Thymus (tissue), 11 donors: ENCODE results near the gene FIBP. TPM values are rescaled to one million over a fixed set of nuclear protein-coding genes. Genes with fewer than 3 reads are reported as not detected.
"Not testable (repeated sequence)": the region's sequence is repeated elsewhere in the genome, so short reads cannot be mapped to it uniquely, and the experiment has no call there.

ENCODE experiments used
- DNase-seq, 9 donors: peaks; one replicate each; pipeline ENCODE4 v3.0.0-alpha.2; 2013; ENCODE audit warnings: low spot score in 9 of 9, low read depth in 6 of 9, missing footprints in 1 of 9
- H3K27ac ChIP-seq, 2 donors: one replicate each; pipeline ENCODE4 v1.5.1; 2013; ENCODE audit warnings: control low read depth in 1 of 2, low read depth in 1 of 2, low read length in 1 of 2, mild to moderate bottlenecking in 1 of 2, moderate library complexity in 1 of 2
- H3K27me3 ChIP-seq, 2 donors: one replicate each; pipeline ENCODE4 v1.5.1; 2013; ENCODE audit warnings: low read length in 1 of 2; ENCODE audit not compliant: control insufficient read depth in 2 of 2, insufficient read depth in 1 of 2
- H3K36me3 ChIP-seq, 2 donors: one replicate each; pipeline ENCODE4 v1.5.1; 2013; ENCODE audit warnings: low read length in 1 of 2, mild to moderate bottlenecking in 1 of 2, moderate library complexity in 1 of 2; ENCODE audit not compliant: control insufficient read depth in 2 of 2, insufficient read depth in 2 of 2
- H3K4me1 ChIP-seq, 2 donors: one replicate each; pipeline ENCODE4 v1.5.1; 2013; ENCODE audit warnings: low read length in 2 of 2; ENCODE audit not compliant: control insufficient read depth in 2 of 2, insufficient read depth in 2 of 2
- H3K4me3 ChIP-seq, 2 donors: one replicate each; pipeline ENCODE4 v1.5.1; 2013; ENCODE audit warnings: low read length in 2 of 2, control low read depth in 1 of 2, mild to moderate bottlenecking in 1 of 2
- H3K9me3 ChIP-seq, 2 donors: one replicate each; pipeline ENCODE4 v1.5.1; 2013; ENCODE audit warnings: low read length in 1 of 2, mild to moderate bottlenecking in 1 of 2; ENCODE audit not compliant: control insufficient read depth in 2 of 2, insufficient read depth in 1 of 2
- WGBS: extraction: QIAGEN DNeasy Blood & Tissue Kit; methylation state at CpG from one replicate; pipeline ENCODE4 v1.1.7; 2013; 5-methylcytosine and 5-hydroxymethylcytosine counted together
- polyA plus RNA-seq: library from polyadenylated mRNA; stranded (reverse); fragments of 200-250 nt; gene quantifications from one replicate; pipeline ENCODE4 v1.2.3, GENCODE V29; 2013
- total RNA-seq: library from RNA; stranded (reverse); fragments of 120-200 nt; gene quantifications from one replicate; pipeline ENCODE4 v1.2.4, GENCODE V29; 2013
- donor health status: healthy.

Gene FIBP
- total and polyA plus RNA-seq, 2 donors = 70.9 to 71.0 TPM

DNA sequence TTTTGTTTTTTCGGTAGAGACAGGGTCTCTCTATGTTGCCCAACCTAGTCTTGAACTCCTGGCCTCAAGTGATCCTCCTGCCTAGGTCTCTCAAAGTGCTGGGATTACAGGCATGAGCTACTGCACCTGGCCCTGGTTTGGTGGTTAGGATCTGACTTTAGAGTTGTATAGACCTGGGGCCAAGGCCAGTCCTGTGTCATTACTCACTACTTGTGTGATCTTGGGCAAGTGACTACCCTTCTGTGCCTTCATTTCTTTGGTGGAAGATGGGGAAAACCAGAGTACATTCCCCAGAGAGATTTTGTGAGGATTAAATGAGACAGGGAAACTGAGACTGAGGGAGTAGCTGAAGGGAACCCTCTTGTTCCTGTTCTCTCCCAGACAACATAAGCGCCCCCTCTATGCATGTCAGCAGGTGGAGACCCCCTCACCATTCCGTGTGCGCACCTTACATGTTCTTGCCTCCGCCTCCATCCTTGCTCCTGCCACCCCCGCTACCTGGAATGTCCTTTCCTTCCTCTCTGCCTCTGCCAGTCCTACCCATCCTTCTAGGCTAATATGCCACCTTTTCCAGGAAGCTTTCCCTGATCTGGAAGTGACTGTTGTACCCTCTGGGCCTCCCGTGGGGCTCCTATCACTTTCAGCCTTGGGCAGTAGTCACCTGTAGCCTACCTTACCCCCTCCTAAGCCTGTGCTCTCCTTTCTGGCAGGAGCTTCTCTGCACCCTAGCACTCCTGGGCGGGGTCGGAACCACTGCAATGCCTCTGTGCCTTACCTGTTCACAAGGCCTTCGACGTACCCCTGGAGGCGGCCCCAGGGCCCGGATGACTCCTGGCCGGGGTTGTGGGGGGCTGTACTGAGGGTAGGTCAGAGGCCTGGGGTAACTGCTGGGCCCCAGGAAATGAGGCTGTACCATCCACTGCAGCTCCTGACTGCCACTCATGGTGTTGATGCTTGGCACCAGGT is 8.0 kb upstream of the FIBP start:
- Histone ChIP-seq H3K27me3 (peaks cover 22 to 52% of the 10 kb centered on the region in 2 donors), H3K36me3 (no peaks in the 10 kb centered on the region), H3K27ac (no peak overlapping the region), H3K4me1 (peaks cover 42 to 58% of the 10 kb centered on the region in 2 donors), H3K4me3 (no peak overlapping the region), H3K9me3 (no peaks in the 10 kb centered on the region)
- no peak for DNase-seq
- WGBS = 97% methylated on average over 14 of the region's 14 CpGs

DNA sequence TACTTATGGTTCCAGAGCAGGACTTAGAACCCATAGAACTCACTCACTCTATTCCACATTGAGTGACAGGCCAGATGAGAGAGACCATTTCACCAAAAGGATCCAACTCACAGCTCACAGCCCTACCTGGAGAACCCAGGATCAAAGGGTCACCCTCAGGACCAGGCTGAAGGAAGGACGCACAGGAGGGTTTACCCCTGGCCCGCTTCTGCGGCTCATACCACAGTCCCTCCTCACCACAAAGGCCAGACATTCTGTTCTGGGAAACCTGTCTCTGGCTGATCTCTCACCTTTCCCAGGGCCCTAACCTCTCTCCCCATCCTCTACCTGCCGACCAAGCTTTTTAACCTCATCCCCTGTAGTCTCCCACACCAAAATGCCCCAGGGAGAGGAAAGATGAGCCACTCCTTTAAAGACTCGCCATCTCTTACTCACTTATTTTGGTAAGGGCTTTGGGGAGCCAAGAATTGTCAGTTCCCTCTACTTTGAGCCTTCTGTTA is 7.3 kb upstream of the FIBP start:
- Histone ChIP-seq H3K27ac (no peak overlapping the region), H3K27me3 (peaks cover 18 to 44% of the 10 kb centered on the region in 2 donors), H3K36me3 (no peaks in the 10 kb centered on the region), H3K4me3 (no peak overlapping the region), H3K4me1 (peaks cover 40 to 55% of the 10 kb centered on the region in 2 donors), H3K9me3 (no peaks in the 10 kb centered on the region)
- DNase-seq = no peak
- 97% methylated on average over 5 of the region's 5 CpGs for WGBS

DNA sequence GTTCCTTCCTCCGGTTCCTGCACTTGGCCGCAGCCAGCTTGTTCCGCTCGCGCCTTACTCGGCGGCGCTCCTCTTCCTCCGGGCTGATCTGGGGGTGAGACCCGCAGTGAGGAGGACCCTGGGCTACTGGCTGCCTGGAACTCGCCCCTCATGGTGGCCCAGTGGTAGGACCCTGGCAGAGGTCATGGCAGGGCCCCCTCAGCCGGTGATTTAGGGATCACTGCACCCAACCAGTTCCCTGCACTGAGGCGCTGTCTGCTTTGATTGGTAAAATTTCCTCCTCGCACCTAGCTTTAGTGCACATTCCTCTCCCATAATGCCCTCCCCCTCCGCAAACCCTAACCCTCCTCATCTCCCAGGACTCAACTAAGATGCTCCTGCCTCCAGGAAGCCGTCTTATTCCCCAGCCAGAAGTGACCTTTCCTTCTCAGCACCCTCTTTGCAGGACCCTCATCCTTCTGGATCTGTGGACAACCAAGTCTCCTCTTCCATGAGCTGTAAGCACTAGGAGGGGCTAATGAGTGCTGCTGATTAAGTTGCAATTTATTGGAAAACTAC is 5.8 kb upstream of the FIBP start:
- H3K4me1 ChIP-seq = peaks cover 39 to 54% of the 10 kb centered on the region in 2 donors
- peaks cover 9 to 30% of the 10 kb centered on the region in 2 donors for H3K27me3 ChIP-seq
- DNase-seq = peak in 1 of 9 donors; percentile 49
- peak overlapping the region; percentile 68 to 71 for H3K27ac ChIP-seq
- no peaks in the 10 kb centered on the region for H3K9me3 ChIP-seq
- WGBS = 14% methylated on average over 16 of the region's 16 CpGs
- peak overlapping the region; percentile 30 to 40 for H3K4me3 ChIP-seq
- no peaks in the 10 kb centered on the region for H3K36me3 ChIP-seq

DNA sequence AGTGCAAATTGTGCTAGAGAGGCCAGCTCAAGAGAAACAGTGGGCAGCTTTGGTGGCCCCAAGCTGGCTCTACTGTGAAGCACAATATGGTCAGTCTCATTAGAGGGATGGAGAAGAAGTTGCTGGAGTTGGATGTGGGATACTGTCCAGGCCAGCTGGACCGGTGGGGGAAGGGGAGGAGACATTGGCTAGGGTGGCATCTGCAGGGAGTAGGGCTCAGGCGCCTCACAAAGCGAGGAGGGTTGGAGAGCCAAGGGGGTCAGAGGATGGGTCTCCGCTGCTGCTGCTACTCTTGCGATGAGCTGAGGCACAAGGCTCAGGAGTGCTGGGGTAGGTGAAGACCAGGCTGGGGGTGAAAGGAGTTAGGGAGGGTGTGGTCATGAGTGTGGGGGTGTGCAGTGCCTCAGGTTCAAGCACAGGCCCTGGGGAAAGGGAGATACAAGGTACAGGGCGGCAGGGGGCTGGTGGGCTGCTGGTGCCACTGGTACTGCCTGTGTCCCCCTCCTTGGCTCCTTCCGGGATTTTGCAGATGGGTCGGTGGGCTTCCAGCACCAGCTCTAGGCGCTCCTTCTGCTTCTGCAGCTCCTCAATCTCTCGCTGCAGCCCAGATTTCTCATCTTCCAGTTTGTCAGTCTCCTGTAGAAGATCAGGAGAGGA is 4.5 kb upstream of the FIBP start:
- Histone ChIP-seq H3K9me3 (peaks cover 0 to 3% of the 10 kb centered on the region in 2 donors), H3K27ac (no peak overlapping the region), H3K27me3 (peaks cover 0 to 16% of the 10 kb centered on the region in 2 donors), H3K36me3 (no peaks in the 10 kb centered on the region), H3K4me1 (peaks cover 37 to 57% of the 10 kb centered on the region in 2 donors), H3K4me3 (peak overlapping the region in 1 of 2 donors; percentile 40)
- WGBS = 88% methylated on average over 10 of the region's 10 CpGs
- no peak for DNase-seq

DNA sequence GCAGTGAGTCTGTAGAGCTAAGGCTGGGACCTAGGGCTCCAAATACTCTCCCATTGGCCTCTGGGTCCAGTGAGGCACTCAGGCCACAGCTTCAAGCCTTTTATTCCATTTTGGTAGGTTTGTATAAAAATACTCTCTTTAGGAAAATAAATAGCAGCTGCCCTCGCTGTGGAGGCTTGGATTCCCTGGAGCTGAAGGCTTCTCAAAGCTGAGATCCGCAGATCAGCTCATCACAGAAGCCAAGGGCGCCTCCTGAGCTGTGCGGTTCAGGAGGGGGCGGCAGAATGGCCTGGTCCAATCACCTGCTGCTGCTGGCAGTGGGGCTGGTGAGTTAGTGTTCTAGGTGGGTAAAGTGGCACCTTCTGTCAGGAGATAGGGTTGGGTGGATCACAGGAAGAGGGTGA is 3.9 kb upstream of the FIBP start:
- not testable (repeated sequence) for H3K36me3 ChIP-seq, DNase-seq, H3K9me3 ChIP-seq
- peak overlapping the region in 1 of 2 donors; percentile 95 for H3K27ac ChIP-seq
- peak overlapping the region in 1 of 2 donors; percentile 80 for H3K4me3 ChIP-seq
- 84% methylated on average over 5 of the region's 5 CpGs for WGBS
- H3K4me1 ChIP-seq = peaks cover 37 to 63% of the 10 kb centered on the region in 2 donors
- H3K27me3 ChIP-seq = peaks cover 0 to 11% of the 10 kb centered on the region in 2 donors

DNA sequence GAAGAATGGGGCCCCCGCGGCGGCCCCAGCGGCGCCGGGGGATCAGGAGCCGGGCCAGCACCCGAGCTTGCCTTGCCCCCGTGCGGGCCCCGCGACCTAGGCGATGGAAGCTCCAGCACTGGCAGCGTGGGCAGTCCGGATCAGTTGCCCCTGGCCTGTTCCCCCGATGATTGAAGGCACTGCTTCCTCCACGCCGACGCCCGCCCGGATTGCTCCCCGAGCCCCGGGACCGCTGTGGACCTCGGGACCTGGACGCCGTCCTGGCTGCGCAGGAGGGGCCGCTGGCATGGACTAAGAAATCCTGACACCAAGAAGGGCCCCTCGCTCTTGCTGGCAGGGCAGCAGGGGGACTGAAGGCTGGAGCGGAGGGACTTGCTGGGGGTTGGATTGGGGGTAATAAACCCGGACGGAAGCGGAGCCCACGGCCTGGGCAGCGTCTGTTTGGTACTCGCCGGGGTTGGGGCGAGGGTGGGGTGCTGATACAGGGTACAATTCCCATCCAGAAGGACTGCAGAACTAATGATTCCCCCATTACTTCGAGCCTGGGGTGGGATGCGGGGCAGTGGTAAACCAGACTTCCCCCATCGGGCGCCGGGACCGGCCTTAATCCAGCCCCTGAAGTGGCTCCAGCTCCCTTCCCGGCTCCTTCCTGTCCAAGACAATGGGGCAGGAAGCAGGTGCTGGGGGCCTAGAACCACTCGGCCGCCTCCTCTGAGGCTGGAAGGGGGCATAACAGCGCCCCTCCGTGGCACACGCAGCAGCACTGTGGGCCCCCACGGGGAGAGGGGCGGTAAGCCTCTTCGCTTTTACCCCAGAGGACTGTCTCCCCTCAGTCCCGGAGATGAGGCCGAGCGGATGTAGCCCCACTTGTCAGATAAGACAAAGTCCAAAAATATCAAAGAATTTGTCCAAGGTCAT is 3.2 kb upstream of the FIBP start:
- DNase-seq = peak in 3 of 9 donors; percentile 45 to 70 (median 50)
- 3% methylated on average over 57 of the region's 57 CpGs for WGBS
- H3K4me3 ChIP-seq = peak overlapping the region; percentile 73 to 80
- peaks cover 0 to 7% of the 10 kb centered on the region in 2 donors for H3K9me3 ChIP-seq
- H3K36me3 ChIP-seq = peaks cover 3 to 6% of the 10 kb centered on the region in 2 donors
- H3K27me3 ChIP-seq = peaks cover 0 to 6% of the 10 kb centered on the region in 2 donors
- H3K4me1 ChIP-seq = peaks cover 37 to 65% of the 10 kb centered on the region in 2 donors
- peak overlapping the region; percentile 93 to 95 for H3K27ac ChIP-seq

DNA sequence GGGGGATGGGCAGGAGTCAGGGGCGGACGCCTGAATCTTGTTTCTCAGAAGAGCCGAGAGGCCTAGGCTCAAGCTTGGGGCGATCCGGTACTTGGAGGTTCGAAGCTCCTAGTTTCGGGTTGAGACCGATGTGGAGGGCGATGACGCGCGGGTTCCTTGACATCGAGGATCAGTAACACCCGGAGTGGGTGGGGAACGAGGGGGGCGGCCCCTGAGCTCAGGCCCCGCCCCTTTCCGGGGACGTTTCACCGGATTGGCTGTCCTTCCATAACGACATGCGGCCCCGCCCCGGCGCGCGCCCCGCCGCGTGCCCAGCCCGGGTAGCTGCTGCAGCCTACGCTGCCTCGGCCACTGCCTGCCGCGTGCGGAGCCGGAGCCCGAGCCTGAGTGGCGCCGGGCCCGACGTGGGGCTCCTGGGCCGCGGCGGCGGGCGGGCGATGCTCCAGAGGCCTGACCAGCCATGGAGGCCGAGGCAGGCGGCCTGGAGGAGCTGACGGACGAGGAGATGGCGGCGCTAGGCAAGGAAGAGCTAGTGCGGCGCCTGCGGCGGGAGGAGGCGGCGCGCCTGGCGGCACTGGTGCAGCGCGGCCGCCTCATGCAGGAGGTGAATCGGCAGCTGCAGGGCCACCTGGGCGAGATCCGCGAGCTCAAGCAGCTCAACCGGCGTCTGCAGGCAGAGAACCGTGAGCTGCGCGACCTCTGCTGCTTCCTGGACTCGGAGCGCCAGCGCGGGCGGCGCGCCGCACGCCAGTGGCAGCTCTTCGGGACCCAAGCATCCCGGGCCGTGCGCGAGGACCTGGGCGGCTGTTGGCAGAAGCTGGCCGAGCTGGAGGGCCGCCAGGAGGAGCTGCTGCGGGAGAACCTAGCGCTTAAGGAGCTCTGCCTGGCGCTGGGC is 2.3 kb upstream of the FIBP start, which contains the start of gene CCDC85B:
Gene CCDC85B, plus strand, starts transcription at position 350 of the 895 bp plus-strand sequence. Its CDS starts 111 bp downstream, at position 461.
- Histone ChIP-seq H3K27me3 (peaks cover 0 to 2% of the 10 kb centered on the region in 2 donors), H3K4me1 (peaks cover 37 to 65% of the 10 kb centered on the region in 2 donors), H3K9me3 (peaks cover 0 to 7% of the 10 kb centered on the region in 2 donors), H3K4me3 (peak within 1 kb of the TSS; percentile 73 to 90), H3K27ac (peak within 1 kb of the TSS; percentile 93 to 95), H3K36me3 (peaks cover 3 to 13% of the 10 kb centered on the region in 2 donors)
- WGBS = under 1% methylated on average over 94 of the region's 94 CpGs
- DNase-seq = peak; percentile 86 to 98 (median 96)
